Activated T-cell treated with anti-CD3 and anti-CD28 coated beads for 48 hours (primary cell): Measurements from ENCODE around the gene ITSN1.

Experiments
- DNase-seq: peaks from one replicate; pipeline ENCODE4 v3.0.0-alpha.2; 2020; ENCODE audit warnings: low read depth

Gene ITSN1

GRCh38 chr21:33813832-33814365 is 171.6 kb downstream of the ITSN1 start:
- DNase-seq: no peak

- DNase-seq: no peak
These were observed 172.9 kb downstream of the ITSN1 start for GRCh38 chr21:33815143-33815707.

GRCh38 chr21:33816174-33816573 is 173.9 kb downstream of the ITSN1 start:
- no peak for DNase-seq

DNA sequence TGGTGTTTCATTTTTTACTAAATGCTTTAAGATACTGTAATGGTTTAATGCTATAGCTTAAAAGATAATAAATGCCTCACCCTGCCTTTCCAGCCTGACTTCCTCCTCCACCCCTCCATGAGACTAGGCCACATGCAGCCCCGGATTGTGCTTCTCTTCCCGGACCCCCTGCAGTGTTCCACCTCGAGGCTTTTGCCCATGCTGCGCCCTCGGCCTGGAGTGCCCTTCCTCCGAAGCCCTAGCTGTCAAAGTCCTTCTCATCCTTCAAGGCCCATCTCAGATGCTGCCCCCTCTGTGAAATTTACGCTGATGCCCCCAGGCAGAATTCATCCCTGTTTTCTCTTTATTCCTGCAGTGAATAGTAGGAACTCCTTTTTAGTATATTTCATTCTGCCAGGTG is 174.8 kb downstream of the ITSN1 start:
- no peak for DNase-seq

- DNase-seq: no peak
These were observed 175.6 kb downstream of the ITSN1 start for GRCh38 chr21:33817663-33818451.

- no peak for DNase-seq
These were observed 178.0 kb downstream of the ITSN1 start for GRCh38 chr21:33820230-33820770.

GRCh38 chr21:33820798-33821197 is 178.5 kb downstream of the ITSN1 start:
- DNase-seq: no peak

DNA sequence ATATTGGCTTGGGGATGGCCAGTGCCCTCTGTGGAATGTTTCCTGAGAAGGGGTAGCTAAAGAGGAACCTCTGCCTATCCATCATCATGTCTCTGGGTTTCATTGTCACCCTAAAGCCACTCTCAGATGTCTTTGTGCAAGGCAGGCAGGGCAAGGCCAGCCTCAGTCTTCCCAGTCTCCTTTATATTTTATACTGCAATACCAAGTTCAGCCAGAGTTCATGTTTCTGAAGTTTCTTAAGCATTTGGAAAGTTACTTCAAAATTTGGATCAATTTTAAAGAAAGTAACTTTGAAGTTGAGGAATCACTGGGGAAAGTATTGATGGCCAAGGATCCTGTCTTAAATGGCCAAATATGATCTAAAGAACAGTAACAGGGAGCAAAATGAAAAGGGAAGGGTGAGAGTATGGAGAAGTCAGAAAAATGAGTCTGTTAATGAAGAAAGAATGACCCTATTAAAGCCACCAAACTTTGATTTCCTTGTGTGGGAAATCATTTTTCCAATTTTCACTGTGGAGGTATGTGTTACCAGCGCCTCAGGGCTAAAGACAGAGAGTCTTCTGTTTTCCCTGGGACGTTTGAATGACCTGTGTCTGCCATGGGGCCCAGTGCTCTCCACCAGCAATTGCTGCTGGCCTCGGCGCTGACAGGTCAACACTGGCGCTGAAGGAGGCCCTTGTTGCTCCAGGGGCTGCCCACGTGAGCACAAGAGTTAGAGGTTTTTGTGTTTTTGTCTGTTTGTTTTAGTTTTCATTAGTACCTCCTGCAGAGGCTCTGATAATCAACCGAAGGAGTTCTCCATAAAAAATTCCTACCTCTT is 179.4 kb downstream of the ITSN1 start:
- DNase-seq: no peak

- DNase-seq: no peak
These were observed 182.0 kb downstream of the ITSN1 start for GRCh38 chr21:33824156-33824941.

GRCh38 chr21:33825419-33825818 is 183.1 kb downstream of the ITSN1 start:
- no peak for DNase-seq

DNA sequence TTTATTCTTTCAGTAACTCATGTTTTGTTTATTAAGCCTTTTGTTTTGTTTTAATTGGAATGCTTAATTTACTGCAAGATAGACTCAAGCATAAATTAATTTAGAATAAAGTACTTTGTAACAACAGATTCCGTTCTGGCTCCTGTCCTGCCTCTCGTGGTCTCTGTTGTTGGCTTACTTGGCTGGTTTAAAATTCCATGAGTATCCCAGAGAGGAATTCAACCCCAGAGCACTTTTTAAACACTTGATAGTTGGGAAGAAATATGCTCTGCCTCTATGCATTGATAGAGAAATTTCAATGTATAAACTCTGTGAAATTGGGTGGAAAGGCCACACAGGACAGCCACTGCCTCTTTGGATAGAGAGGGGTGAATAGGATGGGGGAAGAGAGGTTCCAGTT is 183.6 kb downstream of the ITSN1 start:
- no peak for DNase-seq

DNA sequence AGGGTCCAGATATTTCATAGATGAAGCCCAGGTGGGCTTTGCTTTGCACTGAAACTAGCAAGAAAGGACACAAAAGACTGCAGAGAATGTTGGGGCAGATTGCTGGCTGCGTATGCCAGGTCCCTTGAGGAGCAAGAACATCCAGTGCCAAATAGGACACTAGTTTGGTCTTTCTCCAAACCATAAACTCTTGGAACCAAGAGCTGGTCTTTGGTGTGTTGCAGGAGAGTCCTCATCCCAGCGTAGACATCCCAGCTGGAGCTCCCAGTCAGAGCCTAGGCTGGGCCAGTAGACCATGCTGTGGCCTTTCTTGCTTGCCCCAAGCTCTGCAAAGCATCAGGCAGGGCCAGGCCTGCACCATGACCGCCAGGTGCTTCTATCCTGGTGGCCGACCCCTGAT is 185.8 kb downstream of the ITSN1 start:
- no peak for DNase-seq

DNA sequence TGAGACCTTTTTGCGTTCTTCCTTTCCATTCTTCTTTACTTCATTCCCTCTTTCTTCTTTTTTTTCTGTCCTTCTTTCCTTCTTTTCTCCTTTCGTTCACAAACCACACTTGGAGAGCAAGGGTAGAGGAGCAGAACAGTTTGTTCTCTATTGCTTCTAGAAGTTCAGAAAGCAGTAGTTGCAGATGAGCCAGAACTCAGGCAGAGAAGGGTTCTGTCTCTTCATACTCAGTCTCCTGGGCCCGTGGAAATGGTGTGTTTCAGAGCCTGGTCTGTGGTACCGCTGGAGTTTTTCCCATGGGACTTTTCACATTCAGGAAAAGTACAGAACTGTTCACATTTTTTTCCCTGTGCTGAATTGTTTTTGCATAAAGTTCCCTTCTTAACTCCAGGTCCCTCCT is 186.3 kb downstream of the ITSN1 start:
- DNase-seq: no peak

DNA sequence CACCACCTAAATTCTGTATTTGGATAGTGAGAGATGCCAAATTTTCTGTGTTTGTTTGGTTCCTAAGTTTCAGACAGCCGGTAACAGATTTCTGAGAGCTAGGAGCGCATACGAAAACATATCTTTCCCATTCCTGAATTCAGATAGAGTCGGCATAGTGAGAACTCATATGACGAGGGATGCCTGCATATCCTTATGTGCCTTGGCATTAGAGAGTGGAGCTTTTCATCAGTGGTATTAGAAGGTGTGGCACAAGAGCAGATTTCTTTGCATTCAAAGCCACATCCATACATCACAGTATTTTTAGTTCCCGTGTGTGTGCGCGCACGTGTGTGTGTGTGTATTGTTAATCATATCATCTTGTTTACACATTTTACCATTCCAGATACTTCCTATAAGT is 187.5 kb downstream of the ITSN1 start:
- no peak for DNase-seq

DNA sequence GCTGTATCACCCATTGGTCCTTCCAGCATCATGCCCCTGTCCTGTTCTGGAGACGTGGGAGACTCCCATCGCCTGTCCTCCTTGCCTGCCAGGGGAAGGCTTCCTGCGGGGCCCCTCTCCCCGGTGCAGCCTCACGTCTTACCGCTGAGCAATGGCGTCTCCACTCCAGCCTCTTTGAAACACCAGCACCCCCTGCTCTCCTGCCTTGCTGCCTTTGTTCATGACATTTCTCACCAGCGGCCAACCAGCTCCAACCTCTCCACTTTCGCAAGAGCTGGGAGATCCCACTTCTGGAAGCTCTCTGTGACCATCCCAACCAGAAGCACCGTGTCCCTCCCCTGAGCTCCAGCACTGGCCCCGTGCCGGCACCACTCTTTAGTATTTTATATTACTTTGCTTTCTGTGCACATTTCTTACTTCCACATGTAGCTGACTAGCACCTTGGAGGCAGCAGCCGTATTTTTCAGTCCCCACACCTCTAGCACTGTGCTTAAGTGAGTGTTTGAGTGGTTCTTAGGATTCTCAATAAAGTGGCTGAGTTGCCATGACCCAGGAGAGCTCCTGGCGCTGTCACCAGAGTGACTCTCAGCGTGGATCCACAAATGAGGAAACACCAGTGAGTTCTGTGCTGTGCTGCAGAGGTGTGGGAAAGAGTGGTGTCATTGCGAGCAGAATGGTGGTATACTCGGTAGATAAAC is 189.8 kb downstream of the ITSN1 start:
- no peak for DNase-seq

- no peak for DNase-seq
These were observed 192.7 kb downstream of the ITSN1 start for GRCh38 chr21:33834801-33835500.

DNA sequence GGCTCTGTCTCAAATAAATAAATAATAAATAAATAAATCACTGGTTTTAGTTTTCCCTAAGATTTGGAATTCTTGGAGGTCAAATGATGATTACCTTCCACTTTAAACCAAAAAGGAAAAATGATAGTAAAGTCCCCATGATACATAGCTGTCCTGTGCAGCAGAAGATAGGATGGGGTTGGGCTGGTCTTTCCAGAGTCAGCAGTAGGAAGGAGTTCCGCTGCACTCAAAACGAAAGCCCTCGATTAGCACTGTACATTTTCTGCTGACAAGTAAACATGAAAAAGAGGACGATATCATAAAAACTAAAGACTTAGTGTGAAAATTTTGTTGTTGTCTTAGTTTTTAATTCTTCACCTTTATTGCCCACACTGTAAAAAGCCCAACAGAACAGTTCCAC is 193.6 kb downstream of the ITSN1 start:
- DNase-seq: no peak

DNA sequence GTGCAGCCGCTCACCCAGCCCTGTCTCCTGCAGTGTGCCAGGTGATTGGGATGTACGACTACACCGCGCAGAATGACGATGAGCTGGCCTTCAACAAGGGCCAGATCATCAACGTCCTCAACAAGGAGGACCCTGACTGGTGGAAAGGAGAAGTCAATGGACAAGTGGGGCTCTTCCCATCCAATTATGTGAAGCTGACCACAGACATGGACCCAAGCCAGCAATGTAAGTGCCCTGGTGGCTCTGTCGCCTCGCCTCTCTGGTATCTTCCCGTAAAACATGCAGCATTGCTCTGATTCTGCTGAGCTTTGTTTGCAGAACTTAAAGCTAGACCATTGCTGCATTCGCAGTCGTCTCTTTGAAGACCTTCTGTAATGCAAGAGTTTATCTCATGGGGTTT is 194.1 kb downstream of the ITSN1 start:
- no peak for DNase-seq

DNA sequence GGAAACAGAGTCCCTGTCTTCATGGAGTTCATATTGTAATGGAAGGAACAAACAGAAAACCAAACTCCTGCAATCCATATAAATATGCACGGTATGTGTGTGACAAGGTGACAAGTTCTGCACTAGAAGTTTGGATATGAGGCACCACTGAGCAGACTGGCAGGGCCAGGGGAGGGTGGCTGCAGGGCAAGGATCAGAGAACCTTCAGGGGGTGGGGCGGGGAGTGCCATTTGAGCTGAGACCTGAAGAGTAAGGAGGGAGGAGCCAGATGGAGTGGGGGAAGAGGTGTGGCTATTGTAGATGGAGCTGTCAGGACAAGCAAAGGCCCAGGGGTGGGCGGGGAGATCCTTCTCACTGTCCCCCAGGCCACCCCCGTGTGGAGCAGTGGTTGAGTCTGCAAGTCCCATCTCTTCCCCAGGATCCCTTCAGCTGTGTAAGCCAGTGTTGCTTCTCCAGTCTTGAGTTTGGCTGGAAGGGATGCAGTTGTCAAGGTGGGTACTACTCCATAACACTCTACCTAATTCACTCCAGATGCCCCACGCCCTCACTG is 196.9 kb downstream of the ITSN1 start:
- DNase-seq: no peak

DNA sequence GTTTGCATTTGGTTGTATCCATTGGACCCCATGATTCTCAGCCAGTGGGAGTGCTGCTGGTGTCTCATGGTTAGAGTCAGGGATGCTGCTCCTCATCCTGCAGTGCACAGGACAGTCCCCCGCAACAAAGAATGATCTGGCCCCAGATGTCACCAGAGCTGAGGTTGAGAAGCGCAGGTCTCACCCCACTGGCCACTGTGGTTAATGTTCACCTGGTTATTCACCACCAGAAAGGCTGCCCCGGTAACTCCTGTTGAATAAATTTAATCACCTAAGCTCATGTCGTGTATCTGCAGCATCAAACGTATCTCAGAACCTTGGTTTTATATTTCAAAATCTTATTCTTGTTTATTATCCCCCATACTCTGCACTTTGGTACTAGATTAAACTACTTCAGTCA is 197.5 kb downstream of the ITSN1 start:
- no peak for DNase-seq
